ENCODE measurements around the gene SWAP70.
A peak's percentile ranks its signal among the peaks of the same experiment; 100 is the strongest.

- TF ChIP-seq KLF16 (CRISPR knock-in tag; IDR thresholded peaks at IDR 0.05) (peak in 1 of 2 experiments; percentile 84; a peak in 1 of 4 replicates), EZH2 (conservative IDR thresholded peaks at IDR 0.05; ENCODE audit: low read depth, low read length) (no peak), ZNF263 (CRISPR knock-in tag; IDR thresholded peaks at IDR 0.05) (peak; percentile 45; the same call in 1 of the 2 replicates), CTCF (CRISPR knock-in tag; IDR thresholded peaks at IDR 0.05) (peak; percentile 28; the same call in 1 of the 2 replicates), SNAPC2 (CRISPR knock-in tag; IDR thresholded peaks at IDR 0.05) (peak; percentile 88; the same call in 1 of the 2 replicates), ZNF121 (CRISPR knock-in tag; IDR thresholded peaks at IDR 0.05) (peak; percentile 49), RBAK (CRISPR knock-in tag; IDR thresholded peaks at IDR 0.05) (no peak), MAX (IDR thresholded peaks at IDR 0.05) (peak; percentile 72), ZNF296 (CRISPR knock-in tag; conservative IDR thresholded peaks at IDR 0.05) (no peak), YY1 (IDR thresholded peaks at IDR 0.05; ENCODE audit: insufficient read depth, insufficient replicate concordance, low read depth, low read length) (peak; percentile 27)
Measured at GRCh38 chr11:9765320-9766101, 101.6 kb downstream of the SWAP70 start.
